HG03196 (cell line): ENCODE results near the gene ATG4B.
A peak's percentile ranks its signal among the peaks of the same experiment; 100 is the strongest.

ENCODE experiments used
- ATAC-seq: cut with Tn5 transposase; IDR thresholded peaks from one replicate; pipeline ENCODE4 v1.9.1; 2021; ENCODE audit not compliant: unreplicated experiment

Gene ATG4B

DNA sequence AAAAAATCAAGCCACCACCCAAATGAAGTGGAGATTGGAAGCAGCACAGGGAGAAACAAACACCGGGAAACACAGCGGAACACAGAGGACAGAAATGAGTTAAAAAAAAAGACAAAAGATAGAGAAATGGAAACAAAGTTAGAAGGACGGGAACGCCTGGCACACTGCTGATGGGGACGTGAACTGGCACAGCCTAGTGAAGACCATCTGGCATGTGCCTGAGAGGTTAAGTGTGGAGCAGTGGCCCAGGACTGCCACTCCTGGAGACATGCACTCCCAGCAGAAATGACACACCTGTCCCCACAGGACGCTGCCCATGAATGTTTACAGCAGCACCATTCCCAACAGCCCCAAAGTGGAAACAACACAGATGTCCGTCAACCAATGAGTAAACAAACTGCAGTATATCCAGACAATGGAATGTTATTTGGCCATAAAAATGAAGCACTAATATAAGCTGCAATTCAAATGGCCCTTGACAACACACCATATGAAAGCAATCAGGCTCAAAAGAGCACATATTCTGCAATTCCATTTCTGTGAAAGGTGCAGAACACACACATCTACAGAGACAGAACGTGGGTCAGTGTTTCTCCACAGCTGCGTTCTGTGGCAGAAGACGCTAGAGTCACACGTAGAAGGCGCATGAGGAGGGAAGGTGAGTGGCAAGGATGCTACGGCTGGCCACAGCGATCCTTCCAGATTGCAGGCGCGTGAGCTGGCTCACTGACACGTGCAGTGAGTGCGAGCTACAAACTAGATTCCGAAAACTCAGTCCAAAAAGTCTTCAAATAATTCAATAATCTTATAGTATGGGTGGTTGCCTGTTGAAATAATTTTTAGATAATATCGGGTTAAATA, 25.1 kb upstream of the ATG4B start:
- ATAC-seq = no peak

DNA sequence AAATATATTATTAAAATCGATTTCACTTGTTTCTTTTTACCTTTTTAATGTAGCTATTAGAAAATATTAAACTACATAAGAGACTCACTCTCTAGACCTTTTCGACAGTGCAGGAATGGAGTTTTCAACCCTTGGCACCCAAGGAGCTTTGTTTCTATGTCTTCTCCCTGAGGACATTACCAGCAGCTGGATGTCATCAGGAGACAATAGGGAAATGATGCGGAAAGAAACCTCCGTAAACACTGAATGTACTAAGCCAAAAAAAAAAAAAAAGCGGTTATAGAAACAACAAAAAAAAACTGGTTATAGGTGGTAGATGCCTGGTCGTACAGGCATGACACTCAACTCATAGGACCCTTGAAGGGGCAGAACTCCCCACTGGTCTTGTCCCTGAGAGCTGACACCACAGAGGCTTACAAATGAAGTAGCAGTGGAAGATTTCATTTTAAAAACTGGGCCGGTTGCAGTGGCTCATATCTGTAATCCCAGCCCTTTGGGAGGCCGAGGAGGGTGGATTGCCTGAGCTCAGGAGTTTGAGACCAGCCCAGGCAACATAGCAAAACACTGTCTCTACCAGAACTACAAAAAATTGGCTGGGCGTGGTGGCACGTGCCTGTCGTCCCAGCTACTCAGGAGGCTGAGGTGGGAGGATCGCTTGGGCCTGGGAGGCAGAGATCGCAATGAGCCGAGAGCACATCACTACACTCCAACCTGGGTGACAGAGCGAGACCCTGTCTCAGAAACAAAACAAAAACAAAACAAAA, 24.3 kb upstream of the ATG4B start:
- ATAC-seq = no peak

GRCh38 chr2:241615041-241615440, 22.5 kb upstream of the ATG4B start:
- ATAC-seq = no peak

- no peak for ATAC-seq
Measured at GRCh38 chr2:241615522-241616052, 21.9 kb upstream of the ATG4B start.

GRCh38 chr2:241616168-241617125, 21.0 kb upstream of the ATG4B start:
- ATAC-seq = no peak

DNA sequence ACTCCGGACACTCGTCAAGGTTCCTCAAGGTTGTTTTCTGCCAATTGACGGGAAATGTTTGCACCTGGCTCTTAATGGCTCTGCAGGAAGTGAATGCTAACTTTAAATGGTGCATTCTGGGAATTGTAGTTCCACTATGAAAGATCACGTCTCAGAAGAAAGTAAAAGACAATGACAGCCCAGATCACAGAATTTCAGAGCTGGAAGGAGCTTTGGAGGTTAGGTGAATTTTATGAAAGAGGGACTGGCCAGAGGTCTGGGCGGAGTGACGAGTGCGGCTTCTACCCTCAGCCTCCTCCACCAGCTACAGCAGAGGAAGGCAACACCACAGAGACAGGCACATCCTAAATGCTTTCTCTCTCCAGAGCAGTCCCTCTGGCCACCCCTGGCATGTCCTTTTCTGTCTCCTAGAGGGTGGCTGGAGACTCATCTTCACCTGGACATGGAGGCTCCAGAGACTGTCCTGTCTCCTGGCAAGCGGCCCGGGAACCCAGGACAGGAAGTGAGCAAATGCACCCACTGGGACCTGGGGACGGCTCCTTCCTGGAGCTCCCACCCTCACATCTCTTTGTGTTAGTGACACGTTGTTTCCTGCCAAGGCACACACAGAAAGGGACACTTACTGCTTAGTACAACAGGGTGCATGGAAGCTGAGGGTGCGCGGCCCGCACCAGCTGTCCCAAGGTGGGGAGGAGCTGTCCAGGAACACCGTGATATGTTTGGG, 19.9 kb upstream of the ATG4B start:
- ATAC-seq = no peak

- ATAC-seq = no peak
Measured at GRCh38 chr2:241618296-241618805, 19.1 kb upstream of the ATG4B start.

DNA sequence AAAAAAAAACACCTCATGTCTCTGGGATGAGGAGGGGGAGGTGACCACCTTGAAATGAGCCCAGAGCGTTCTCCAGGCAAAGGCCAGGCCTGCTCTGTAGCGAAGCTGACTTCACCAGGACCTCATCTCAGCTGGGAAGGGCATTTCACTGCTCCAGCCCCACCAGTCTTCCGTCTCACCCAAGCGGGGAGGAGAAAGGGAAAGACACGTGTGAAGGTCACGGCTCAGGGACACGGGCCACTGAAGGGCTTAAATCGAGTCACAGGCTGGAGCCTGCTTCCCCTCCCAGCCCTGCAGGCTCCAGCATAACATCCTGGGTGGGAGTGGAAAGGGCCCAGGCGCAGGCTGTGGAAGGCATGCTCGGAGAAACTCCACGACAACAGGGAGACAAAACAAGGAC, 18.7 kb upstream of the ATG4B start:
- ATAC-seq = no peak

DNA sequence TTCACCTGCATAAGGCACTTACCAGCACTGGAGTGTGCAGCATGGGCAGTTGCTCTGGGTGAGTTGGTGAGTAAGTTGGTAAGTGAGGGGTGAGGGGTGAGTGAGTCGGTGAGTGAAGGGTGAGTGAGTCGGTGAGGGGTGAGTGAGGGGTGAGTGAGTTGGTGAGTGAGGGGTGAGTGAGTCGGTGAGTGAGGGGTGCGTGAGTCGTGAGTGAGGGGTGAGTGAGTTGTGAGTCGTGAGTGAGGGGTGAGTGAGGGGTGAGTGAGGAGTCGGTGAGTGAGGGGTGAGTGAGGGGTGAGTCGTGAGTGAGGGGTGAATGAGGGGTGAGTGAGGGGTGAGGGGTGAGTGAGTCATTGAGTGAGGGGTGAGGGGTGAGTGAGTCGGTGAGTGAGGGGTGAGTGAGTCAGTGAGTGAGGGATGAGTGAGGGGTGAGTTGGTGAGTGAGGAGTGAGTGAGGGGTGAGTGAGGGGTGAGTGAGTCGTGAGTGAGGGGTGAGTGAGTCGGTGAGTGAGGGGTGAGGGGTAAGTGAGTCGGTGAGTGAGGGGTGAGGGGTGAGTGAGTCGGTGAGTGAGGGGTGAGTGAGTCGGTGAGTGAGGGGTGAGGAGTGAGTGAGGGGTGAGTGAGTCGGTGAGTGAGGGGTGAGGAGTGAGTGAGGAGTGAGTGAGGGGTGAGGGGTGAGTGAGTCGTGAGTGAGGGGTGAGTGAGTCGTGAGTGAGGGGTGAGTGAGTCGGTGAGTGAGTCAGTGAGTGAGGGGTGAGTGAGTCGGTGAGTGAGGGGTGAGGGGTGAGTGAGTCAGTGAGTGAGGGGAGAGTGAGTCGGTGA, 17.7 kb upstream of the ATG4B start:
- no peak for ATAC-seq

DNA sequence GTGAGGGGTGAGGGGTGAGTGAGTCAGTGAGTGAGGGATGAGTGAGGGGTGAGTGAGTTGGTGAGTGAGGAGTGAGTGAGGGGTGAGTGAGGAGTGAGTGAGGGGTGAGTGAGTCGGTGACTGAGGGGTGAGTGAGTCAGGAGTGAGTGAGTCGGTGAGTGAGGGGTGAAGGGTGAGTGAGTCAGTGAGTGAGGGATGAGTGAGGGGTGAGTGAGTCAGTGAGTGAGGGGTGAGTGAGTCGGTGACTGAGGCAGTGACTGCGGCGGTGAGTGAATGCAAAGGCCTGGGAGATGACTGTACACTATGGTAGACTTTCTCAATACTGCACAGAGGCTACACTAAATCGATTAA, 17.1 kb upstream of the ATG4B start:
- ATAC-seq = no peak

GRCh38 chr2:241627675-241628074, 9.8 kb upstream of the ATG4B start:
- no peak for ATAC-seq

DNA sequence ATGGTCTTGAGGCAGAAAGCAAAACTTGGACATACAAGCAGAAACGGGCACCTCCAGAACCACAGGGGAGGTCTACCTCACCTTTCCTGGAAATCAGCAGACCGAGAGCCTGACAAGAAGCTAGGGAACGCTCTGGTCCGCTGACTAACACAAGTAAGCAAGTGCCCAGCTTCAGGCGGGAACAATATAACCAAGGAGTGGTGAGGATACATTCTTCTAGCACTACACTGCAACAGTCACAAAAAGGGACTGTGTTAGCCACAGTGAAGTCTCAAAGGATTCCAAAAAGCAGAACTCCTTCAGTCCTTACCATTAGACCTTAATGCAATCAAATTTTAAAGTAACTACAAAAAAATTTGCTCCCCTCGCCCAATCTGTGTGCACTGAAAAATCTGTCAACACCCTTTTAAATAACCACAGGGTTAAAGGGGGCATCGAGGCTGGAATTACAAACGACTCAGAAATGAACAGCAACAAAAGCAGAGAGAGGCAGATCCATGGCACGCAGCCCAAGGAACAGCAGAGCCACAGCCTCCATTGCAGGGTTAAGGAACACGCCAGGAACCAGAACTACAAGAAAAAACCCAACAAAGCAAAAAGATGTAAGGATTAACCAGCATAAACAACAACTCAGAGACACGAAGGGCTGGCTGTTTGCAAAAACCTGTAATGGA, 7.6 kb upstream of the ATG4B start:
- no peak for ATAC-seq

GRCh38 chr2:241632478-241633325, 4.8 kb upstream of the ATG4B start:
- no peak for ATAC-seq

DNA sequence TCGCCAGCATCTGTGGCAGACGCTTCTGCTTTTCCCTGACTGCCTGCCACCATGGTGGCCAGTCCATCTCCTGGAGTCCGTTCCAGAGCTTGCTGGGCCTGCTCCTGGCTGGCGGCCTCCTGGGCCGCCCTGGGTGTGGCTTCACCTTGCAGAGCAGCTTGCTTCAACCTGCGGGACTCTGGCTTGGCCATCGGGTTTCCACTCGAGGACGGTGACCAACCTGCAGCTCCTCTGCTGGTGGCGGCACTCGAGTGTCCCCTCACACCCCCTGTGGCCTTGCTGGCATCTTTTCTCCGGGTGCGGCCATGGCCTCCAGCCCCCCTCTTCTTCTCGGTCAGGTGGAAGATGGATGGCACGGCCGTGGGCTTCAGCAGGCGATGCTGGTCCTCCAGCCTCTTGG, 3.9 kb upstream of the ATG4B start:
- no peak for ATAC-seq

GRCh38 chr2:241635756-241636155, 1.7 kb upstream of the ATG4B start:
- no peak for ATAC-seq

DNA sequence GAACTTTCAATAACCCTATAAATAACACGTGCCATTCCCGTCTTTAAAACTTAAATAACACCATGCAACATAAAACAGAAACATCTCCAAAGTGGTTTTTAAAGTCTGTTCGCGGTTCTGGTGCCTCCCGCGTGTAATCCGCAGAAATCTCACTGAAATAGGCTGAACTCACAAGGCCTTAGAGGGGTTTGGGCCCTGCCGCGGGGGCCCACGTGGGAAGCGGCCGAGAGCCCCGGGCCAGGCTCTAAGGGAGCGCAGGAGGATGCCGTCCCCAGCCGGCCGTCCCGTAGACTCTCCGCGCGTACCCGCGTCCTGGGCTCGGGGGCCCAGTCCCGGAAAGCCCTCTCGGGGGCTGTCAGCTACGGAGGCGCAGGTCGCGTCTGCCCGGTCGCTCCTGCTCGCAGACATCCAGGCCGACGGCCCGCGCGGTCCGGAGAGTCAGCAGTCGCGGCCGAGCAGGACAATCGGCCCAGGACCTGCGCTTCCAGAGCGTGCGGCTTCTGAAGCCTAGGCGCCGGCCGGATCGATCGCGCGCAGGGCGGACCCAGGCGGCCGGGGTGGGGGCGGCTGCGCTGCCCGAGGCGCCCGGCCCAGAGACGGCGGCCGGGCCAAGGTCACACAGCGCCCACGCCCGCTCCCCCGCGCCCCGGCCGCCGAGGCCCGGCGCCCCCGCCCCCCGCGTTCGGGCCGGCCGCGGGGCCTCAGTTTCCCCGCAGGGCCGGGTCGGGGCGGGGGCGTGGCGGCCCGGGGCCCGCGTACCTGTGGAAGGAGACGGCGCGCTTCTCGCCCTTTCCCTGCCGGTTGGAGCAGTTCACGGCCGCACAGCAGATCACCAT, 1.1 kb upstream of the ATG4B start:
- ATAC-seq = peak; percentile 21
